Measurements from ENCODE around the gene SUV39H1.

DNA sequence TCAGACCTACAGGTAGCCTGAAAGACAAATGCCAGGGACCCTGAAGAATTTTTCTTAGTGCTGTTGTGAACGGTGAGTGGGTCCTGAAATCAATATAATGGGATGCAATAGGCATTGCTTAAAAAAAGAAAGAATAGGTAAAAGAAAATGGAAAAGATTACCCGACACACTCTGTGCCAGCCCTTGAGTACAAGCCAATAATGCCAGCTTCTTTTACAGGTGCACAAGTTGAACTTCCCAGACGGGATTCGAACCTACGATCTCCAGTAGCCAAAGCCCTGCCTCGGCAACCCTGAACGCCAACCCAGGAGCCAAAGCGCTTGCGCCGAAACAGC, 40.3 kb downstream of the SUV39H1 start:
- TF ChIP-seq, protein P1, sequence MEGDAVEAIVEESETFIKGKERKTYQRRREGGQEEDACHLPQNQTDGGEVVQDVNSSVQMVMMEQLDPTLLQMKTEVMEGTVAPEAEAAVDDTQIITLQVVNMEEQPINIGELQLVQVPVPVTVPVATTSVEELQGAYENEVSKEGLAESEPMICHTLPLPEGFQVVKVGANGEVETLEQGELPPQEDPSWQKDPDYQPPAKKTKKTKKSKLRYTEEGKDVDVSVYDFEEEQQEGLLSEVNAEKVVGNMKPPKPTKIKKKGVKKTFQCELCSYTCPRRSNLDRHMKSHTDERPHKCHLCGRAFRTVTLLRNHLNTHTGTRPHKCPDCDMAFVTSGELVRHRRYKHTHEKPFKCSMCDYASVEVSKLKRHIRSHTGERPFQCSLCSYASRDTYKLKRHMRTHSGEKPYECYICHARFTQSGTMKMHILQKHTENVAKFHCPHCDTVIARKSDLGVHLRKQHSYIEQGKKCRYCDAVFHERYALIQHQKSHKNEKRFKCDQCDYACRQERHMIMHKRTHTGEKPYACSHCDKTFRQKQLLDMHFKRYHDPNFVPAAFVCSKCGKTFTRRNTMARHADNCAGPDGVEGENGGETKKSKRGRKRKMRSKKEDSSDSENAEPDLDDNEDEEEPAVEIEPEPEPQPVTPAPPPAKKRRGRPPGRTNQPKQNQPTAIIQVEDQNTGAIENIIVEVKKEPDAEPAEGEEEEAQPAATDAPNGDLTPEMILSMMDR (IDR thresholded peaks at IDR 0.05): no peak
- TF ChIP-seq POLR2A (IDR thresholded peaks at IDR 0.05): no peak
